Stimulated activated CD4-positive, alpha-beta T cell treated with anti-CD3 and anti-CD28 coated beads, Interleukin-1b, Interleukin-23, amount 100 ng/mL, for 48 hours (primary cell): Measurements from ENCODE around the gene DPF1.
"Not testable (repeated sequence)": the region's sequence is repeated elsewhere in the genome, so short reads cannot be mapped to it uniquely, and the experiment has no call there.

ENCODE experiments used
- DNase-seq: peaks from one replicate; pipeline ENCODE4 v3.0.0-alpha.2; 2020

DPF1 gene

DNA sequence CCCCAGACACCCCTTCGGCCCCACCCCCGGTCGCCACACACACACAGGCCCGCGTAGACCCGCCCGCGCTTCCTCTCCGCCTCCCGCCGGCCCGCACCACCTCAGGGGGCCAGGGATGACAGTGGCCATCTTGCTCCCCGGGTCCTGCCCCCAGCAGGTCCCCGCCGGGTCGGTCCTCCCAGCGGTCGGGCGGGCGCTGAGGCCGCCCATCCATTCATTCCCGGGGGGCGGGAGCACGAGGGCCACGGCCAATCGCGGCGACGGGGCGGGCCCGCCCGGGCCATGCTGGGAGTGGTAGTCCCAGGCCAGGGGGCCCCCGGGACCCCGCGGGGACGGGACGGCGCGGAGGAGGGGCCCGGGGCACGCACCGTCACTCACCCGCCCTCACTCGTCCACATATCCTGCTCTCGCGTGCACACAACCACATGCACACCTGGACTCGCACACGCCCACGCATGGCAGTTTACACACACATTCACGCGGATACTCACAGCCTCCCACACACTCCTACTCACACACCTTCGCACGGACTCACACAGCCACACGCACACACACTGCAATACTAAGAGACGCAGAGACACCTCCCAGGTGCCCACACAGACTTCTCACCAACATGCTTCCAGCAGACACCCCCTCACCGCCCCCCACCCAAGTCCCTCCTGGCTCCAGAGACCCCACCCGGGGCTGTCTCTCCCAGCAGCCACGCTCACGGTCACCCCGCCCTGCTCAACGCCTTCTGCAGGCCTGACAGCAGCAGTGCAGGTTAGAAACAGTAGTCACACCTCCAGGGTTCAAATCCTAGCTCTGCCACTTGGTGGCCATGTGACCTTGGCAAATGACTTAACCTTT, at the start of gene DPF1:
TSS of gene DPF1 (minus strand) at position 209 of the 849 bp plus-strand sequence. CDS start at position 129, 80 bp downstream.
- DNase-seq: peak; percentile 68

DNA sequence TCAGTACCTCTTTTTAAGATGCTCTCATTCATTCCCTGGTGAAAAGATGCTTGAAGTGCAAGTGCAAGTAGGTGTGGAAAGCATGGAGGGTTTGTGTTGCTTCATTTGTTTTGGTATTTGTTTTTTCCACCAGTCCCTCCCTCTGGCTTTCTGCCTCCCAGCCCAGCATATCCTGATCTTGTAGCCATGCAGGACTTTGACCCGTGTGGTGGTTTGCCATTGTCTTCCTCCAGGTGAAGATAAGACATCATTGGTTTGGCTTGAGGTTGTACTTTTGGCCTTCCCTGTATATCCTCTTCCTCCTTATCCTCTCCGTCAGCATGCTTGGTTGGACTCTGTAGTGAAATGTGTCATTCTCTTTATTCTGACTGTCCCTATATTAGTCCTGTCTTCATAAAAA, 49.5 kb upstream of the DPF1 start:
- no peak for DNase-seq

DNA sequence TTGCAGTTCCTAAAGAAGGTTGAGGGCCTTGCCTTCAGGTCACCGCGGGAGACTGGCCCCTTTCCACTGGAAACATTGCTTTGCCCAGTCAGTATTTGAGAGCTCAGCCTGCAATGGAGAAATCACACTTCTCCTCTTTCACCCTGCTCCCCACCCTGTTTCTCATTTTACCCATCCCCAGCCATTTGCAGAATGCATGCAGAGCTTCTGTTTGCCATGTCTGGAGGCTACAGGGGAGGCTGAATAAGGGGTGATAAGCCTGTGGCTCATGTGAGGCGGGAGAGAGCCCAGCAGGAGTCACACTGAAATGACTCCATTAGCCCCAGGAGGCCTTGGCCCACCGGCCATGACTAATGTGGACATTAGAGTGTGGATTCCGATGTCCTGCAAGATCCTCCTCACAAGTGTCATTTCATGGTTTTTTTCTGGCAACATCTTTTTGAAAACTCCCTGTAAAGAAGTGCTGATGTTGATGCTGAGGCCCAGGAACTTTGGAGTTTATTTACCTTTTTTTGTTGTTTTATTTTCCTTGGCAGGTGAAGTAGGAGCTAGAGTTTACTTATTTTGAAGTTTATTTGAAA, 46.7 kb upstream of the DPF1 start:
- DNase-seq: no peak

- no peak for DNase-seq
Measured at GRCh38 chr19:38268539-38268938, 44.5 kb upstream of the DPF1 start.

DNA sequence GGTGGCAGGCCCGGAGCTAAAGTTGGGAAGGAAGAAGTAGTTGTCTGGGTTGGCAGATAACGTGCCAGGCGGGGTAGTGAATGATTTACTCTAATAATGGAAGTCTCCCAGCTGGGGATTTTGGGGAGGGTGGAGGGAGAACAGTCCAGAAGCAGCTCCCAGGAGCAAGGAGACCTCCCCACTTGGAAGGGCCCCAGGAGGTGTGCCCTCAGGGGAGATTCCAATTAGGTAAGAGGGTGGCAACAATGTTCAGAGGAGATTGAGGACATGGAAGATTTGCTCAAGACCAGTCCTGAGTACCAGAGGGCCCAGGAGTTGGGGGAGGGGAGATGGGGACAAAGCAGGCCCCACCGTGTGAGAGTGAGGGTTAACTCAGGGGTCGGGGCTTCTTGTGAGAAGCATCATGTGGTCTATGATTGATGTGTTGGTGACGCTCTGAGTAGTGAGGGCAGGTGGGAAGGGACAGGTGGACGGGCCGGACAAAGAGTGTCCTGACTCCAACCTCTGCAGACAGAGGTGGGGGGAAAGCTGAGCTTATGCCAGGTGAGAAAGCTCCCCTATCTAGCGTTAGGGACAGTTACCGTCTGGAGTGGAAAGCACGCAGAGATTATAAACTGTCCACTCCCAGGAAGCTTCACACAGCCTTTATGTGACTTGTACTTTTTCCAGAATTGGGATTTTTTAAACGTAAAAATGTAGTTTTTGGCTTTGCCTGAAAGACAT, 43.9 kb upstream of the DPF1 start:
- DNase-seq: no peak

DNA sequence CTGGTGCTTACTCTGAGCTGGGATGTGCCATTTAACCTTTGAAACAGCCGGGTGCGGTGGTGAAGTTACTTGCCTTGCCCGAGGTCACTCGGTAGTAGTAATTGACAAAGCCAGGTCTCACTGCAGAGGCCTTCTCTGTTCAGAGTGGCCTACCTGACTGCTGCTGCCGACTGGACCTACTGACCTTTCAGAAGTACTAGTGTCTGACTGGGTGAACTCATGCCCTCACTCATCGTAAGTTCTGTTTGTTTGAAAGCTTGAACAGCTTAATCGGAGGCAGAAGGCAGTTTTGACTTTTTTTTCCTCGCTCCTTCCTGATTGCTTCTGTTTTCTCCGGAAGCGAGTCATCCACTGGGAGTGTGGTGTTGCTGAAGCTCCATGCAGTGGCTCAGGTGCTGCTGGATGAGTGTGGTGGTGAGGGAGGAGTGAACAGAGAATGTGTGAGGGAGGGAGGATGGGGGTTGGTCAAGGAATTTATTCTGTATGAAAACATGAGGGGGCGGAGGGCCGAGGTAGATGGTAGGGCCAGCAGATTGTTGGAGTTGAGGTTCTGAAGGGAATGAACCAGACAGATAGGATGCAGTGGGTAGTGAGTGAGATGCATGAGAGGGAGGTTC, 43.1 kb upstream of the DPF1 start:
- no peak for DNase-seq

DNA sequence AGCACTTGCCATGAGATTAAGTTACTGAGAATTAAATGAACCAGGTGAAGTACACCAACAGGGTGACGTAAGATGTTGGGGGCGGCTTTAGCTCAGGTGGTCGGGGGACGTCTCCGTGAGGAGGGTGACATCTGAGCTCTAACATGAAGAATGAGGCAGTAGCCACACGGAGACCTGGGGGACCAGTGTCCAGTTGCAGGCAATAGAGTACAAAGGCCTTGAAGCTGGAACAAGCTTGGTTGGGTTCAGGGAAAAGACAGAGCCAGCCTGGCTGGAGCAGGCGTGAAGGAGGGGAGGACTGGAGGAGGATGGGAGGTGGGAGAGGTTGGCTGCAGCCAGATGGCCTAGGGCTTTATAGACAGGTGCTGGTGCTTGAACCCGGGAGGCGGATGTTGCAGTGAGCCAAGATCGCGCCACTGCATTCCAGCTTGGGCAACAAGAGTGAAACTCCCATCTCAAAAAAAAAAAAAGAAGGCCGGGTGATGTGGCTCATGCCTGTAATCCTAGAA, 42.0 kb upstream of the DPF1 start:
- DNase-seq: no peak

DNA sequence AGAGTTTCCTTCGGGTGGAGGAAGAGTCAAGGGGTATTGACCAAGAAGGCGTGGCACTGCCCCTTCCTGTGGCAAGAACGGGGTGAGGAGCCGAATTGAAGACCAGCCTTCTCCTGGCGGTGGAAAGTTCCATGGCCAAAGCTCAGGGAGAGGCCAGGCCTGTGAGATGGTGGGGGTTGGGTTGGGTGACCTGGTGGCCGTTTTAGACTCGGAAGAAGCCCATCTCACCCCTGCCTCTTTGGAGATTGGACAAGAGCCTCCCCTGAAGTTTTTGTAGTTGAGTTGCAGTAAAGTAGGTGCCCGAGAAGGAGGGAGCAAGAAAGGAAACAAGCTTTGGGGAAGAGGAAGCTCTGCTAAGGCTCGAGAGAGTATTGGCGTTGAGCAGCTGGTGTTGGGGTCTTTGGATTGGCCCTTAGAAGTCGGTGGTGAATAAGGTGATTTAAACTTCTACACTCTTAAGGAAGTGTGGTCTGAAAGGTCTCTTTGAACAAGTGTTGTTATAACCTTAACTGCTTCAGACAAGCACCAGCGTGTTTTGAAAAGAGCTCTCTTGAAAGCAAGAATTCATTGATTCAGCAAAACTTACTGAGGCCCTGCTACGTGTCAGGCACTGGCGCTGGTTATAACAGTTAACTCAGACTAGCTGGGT, 41.3 kb upstream of the DPF1 start:
- no peak for DNase-seq

GRCh38 chr19:38264486-38265212, 40.6 kb upstream of the DPF1 start, which contains the start of gene SPINT2:
Gene SPINT2 (plus strand): TSS chr19:38264573. CDS start chr19:38264893, 320 bp downstream.
- DNase-seq: no peak

- peak; percentile 85 for DNase-seq
Measured at GRCh38 chr19:38263689-38264485, 39.9 kb upstream of the DPF1 start.

DNA sequence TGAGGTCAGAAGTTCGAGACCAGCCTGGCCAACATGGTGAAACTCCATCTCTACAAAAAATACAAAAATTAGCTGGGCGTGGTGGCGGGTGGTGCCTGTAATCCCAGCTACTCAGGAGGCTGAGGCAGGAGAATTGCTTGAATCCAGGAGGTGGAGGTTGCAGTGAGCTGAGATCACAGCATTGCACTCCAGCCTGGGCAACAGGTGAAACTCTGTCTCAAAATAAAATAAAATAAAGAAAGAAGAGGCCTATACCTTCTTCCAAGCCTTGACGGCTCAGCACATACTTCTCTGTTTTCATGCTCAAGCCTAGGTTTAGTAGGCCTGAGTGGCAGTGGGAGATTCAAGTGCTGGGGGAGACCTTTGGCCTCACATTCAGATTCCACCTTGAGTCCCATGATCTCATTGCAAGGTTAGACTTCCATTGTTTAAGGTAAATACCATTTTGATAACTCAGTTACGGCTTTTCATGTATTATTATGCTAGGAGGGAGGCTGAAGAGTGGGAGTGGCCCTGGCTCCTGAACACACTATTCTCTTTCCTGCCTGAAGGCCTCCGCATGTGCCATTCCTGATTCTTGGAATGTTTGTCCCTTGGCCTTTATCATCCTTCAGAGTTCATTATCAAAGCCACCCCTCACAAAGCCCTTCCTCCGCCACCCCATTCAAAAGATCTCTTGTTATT, 38.7 kb upstream of the DPF1 start:
- DNase-seq: no peak

- not testable (repeated sequence) for DNase-seq
Measured at GRCh38 chr19:38261942-38262341, 37.9 kb upstream of the DPF1 start.

GRCh38 chr19:38255383-38256014, 31.5 kb upstream of the DPF1 start:
- no peak for DNase-seq

DNA sequence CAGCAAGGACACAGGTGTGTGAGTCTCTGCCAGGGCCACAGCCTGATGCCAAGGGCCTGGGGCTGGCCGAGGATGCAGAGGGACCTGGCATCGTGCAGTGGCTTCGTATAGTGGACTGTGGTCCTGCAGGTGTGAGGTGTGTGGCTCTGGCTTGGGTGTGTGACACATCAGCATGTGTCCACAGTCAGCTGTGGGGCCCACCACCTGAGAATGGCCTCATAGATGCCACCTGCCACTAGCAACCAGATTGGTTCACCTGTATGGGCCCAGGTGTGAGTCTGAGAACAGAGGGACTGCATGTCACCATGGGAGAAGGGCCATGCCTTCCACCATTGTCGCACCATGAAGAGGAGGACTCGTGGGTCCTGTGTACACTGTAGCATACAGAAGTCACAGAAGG, 29.8 kb upstream of the DPF1 start:
- DNase-seq: no peak

DNA sequence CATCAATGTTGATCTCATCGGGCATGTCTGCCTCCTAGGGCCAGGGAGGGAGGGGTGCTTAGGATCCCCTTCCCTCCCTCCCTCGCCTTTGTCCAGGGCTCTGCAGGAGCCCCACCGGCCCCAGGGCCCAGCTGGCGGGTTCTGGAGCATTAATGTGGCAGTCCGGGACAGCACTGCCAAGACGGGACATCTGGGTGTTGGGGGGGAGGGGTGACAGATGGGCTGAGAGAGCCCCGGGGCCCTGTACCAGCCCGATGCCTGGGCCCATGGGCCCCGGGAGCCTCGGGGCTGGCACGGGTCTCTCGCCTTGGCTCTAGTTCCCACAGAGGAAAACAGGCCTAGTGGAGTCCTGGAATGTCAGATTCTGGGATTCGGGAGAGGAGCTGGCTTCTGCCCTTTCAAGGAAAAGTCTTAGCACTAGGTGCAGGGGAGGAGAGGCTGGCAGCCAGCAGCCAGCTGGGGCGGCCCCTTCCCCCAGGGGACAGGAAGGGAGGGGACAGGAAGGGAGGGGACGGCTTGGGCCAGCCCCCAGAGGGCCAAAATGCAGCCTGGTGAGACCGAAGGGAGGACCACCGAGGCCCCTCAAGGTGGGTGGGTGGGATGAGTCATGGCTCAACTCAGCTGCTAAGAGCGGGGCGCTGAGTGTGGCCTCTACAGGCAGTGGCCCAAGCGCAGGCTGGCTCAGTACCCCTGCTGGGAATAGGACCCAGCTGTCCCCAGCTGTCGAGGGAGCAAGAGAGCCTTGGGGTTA, 29.1 kb upstream of the DPF1 start:
- no peak for DNase-seq

- DNase-seq: no peak
Measured at GRCh38 chr19:38252385-38252784, 28.4 kb upstream of the DPF1 start.

DNA sequence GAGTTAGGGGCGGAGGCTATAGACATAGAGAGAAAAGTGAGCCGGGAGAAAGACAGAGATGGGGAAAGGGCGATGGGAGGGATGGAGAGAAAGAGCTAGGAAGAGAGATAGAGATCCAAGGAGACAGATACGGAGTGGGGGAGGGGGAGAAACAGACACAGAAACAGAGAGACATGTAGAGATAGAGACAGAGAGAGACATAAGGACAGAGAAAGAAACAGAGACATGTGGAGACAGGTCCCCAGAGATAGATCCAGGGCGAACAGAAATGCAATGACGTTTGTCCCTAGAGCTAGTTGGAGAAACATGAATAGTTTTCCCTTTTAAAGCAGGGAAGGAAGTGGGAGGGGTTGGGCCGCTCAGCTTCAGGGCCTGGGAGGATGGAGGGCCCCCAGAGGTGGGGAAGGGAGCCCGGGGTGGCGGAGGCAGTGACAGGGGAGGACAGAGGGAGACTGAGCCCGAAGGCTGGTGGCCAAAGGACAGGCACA, 27.6 kb upstream of the DPF1 start:
- no peak for DNase-seq

GRCh38 chr19:38250821-38251563, 27.0 kb upstream of the DPF1 start:
- DNase-seq: no peak
